HCT116 (cell line): ENCODE measurements around the gene RASAL2. TPM values are rescaled to one million over a fixed set of nuclear protein-coding genes. Genes with fewer than 3 reads are reported as not detected.

Source experiments
- ATAC-seq: fragments of 200-7000 bp; cut with Tn5 transposase; 2 replicates; pipeline ENCODE4 v1.9.1; 2020; ENCODE audit warnings: mild to moderate bottlenecking, moderate library complexity
- BruUV-seq: library from RNA; stranded (reverse); fragments of 400-500 nt; replicated peaks from 2 replicates; lab custom pipeline; 2021; lab: Mats Ljungman, UMichigan
- CTCF ChIA-PET: fragments of 300-600 bp; sonication (Branson Sonifier 250); formaldehyde crosslinking; loops from one replicate; lab custom pipeline; 2021; ENCODE audit warnings: antibody characterized with exemption; lab: Charles Lee
- POLR2A ChIA-PET: fragments of 300-600, 350-600 bp; sonication (Branson Sonifier 250); formaldehyde crosslinking; loops from one replicate; lab custom pipeline; 2021; ENCODE audit warnings: antibody characterized with exemption; lab: Charles Lee
- RAD21 ChIA-PET, 2 experiments: fragments of 300-600 bp; sonication (Branson Sonifier 250); formaldehyde crosslinking; loops; one replicate each; lab custom pipeline; 2023; ENCODE audit warnings: low total read pairs in 2 of 2; ENCODE audit not compliant: uncharacterized antibody in 2 of 2, unreplicated experiment in 2 of 2, low non-redundant PET in 1 of 2; lab: Charles Lee
- DNase-seq: peaks from one replicate; pipeline ENCODE4 v3.0.0-alpha.2; 2010; ENCODE audit warnings: low read depth, low spot score
- H2AFZ ChIP-seq: fragments of 200-600 bp; shearing (Covaris generic), sonication (generic); 2 replicates; pipeline ENCODE4 v1.6.1; 2017; ENCODE audit warnings: low read depth, mixed run types, mixed read lengths, antibody characterized with exemption, low read length; ENCODE audit not compliant: poor library complexity, severe bottlenecking
- H3K27ac ChIP-seq: 2 replicates; pipeline ENCODE4 v1.5.1; 2012; ENCODE audit warnings: low read depth, low read length
- H3K27me3 ChIP-seq: fragments of 200-600 bp; sonication (generic); 2 replicates; pipeline ENCODE4 v1.6.1; 2016; ENCODE audit warnings: mixed run types, low read length, mixed read lengths; ENCODE audit not compliant: insufficient read depth
- H3K36me3 ChIP-seq, 2 experiments: fragments of 200-500 bp in 1 of 2; fragments of 200-600 bp in 1 of 2; sonication (Bioruptor generic) in 1 of 2; sonication (generic) in 1 of 2; 2 replicates each; pipeline versions ENCODE4 v1.5.1 to v1.6.1; 2014 to 2016; ENCODE audit warnings: low read length in 2 of 2, inconsistent platforms in 1 of 2, mixed read lengths in 1 of 2, mixed run types in 1 of 2; ENCODE audit not compliant: insufficient read depth in 2 of 2, control insufficient read depth in 1 of 2
- H3K4me1 ChIP-seq, 2 experiments: fragments of 200-600 bp in 1 of 2; sonication (generic) in 1 of 2; 2 replicates each; pipeline versions ENCODE4 v1.5.1 to v1.6.1; 2012 to 2017; ENCODE audit warnings: low read length in 2 of 2, inconsistent platforms in 1 of 2, mild to moderate bottlenecking in 1 of 2, mixed read lengths in 1 of 2, mixed run types in 1 of 2, moderate library complexity in 1 of 2; ENCODE audit not compliant: insufficient read depth in 2 of 2, control insufficient read depth in 1 of 2
- H3K4me2 ChIP-seq: fragments of 200-600 bp; sonication (generic); 2 replicates; pipeline ENCODE4 v1.6.1; 2017; ENCODE audit warnings: mixed run types, low read length, mixed read lengths
- H3K4me3 ChIP-seq, 2 experiments: fragments of 200-600 bp in 1 of 2; sonication (generic) in 1 of 2; replicated peaks in 1 of 2; 2 replicates each; pipeline ENCODE4 v1.5.1; 2011 to 2016; ENCODE audit warnings: low read length in 2 of 2, control low read depth in 1 of 2, low read depth in 1 of 2, mild to moderate bottlenecking in 1 of 2, mixed read lengths in 1 of 2, mixed run types in 1 of 2
- H3K79me2 ChIP-seq: fragments of 200-600 bp; sonication (generic); 2 replicates; pipeline ENCODE4 v1.6.1; 2017; ENCODE audit warnings: mild to moderate bottlenecking, mixed run types, low read length, moderate library complexity, mixed read lengths; ENCODE audit not compliant: insufficient read depth
- H3K9ac ChIP-seq: fragments of 200-600 bp; sonication (generic); 2 replicates; pipeline ENCODE4 v1.6.1; 2016; ENCODE audit warnings: low read length, mixed read lengths
- H3K9me2 ChIP-seq: fragments of 200-600 bp; sonication (generic), shearing (Covaris generic); 2 replicates; pipeline ENCODE4 v1.6.1; 2017; ENCODE audit warnings: mixed run types, mild to moderate bottlenecking, moderate library complexity; ENCODE audit not compliant: insufficient read depth
- H3K9me3 ChIP-seq, 2 experiments: fragments of 200-500 bp in 1 of 2; fragments of 200-600 bp in 1 of 2; sonication (Bioruptor generic) in 1 of 2; sonication (generic) in 1 of 2; 2 replicates each; pipeline ENCODE4 v1.6.1; 2014 to 2017; ENCODE audit warnings: low read length in 2 of 2, mixed read lengths in 2 of 2, inconsistent platforms in 1 of 2, low read depth in 1 of 2, mild to moderate bottlenecking in 1 of 2, mixed run types in 1 of 2, moderate library complexity in 1 of 2; ENCODE audit not compliant: control insufficient read depth in 1 of 2, insufficient read depth in 1 of 2
- H4K20me1 ChIP-seq: fragments of 200-600 bp; sonication (generic), shearing (Covaris generic); 2 replicates; pipeline ENCODE4 v1.6.1; 2017; ENCODE audit warnings: mixed run types, mild to moderate bottlenecking, moderate library complexity; ENCODE audit not compliant: insufficient read depth
- ATF3 ChIP-seq: IDR thresholded peaks from 2 replicates; pipeline ENCODE4 v1.6.1; 2012
- CTCF ChIP-seq, 3 experiments: fragments of 200-600 bp in 1 of 3; sonication (generic) in 1 of 3; IDR thresholded peaks in 2 of 3; conservative IDR thresholded peaks in 1 of 3; 2 replicates each; pipeline ENCODE4 v1.5.1; 2012 to 2017; ENCODE audit warnings: low read depth in 2 of 3, low read length in 2 of 3, antibody characterized with exemption in 1 of 3, borderline replicate concordance in 1 of 3, control low read depth in 1 of 3, mild to moderate bottlenecking in 1 of 3, mixed read lengths in 1 of 3, mixed run types in 1 of 3, moderate library complexity in 1 of 3; ENCODE audit not compliant: insufficient read depth in 1 of 3
- EGR1 ChIP-seq: IDR thresholded peaks from 2 replicates; pipeline ENCODE4 v1.6.1; 2012; ENCODE audit warnings: low read depth
- EZH2 ChIP-seq: fragments of 200-600 bp; sonication (generic); IDR thresholded peaks from 2 replicates; pipeline ENCODE4 v1.6.1; 2017; ENCODE audit warnings: antibody characterized with exemption, mixed run types
- EZH2phosphoT487 ChIP-seq: fragments of 200-600 bp; IDR thresholded peaks from 2 replicates; pipeline ENCODE4 v1.6.1; 2018; ENCODE audit warnings: antibody characterized with exemption, borderline replicate concordance
- JUND ChIP-seq: IDR thresholded peaks from 2 replicates; pipeline ENCODE4 v1.6.1; 2012
- MAX ChIP-seq: IDR thresholded peaks from 2 replicates; pipeline ENCODE4 v1.6.1; 2012
- SIN3A ChIP-seq: IDR thresholded peaks from 2 replicates; pipeline ENCODE4 v1.6.1; 2012; ENCODE audit warnings: low read depth
- SP1 ChIP-seq: IDR thresholded peaks from 2 replicates; pipeline ENCODE4 v1.6.1; 2012; ENCODE audit warnings: low read depth
- SRF ChIP-seq: IDR thresholded peaks from 2 replicates; pipeline ENCODE4 v1.6.1; 2012; ENCODE audit warnings: low read depth
- TCF7L2 ChIP-seq: IDR thresholded peaks from 2 replicates; pipeline ENCODE4 v1.7.0; 2011; ENCODE audit warnings: borderline replicate concordance, inconsistent platforms; ENCODE audit not compliant: insufficient read depth, insufficient read length; ENCODE audit errors: extremely low read depth
- YY1 ChIP-seq: IDR thresholded peaks from 2 replicates; pipeline ENCODE4 v1.6.1; 2011; ENCODE audit warnings: low read length, low read depth, moderate library complexity, mild to moderate bottlenecking; ENCODE audit not compliant: insufficient replicate concordance; ENCODE audit errors: extremely low read depth
- ZBTB33 ChIP-seq: IDR thresholded peaks from 2 replicates; pipeline ENCODE4 v1.6.1; 2011; ENCODE audit warnings: mild to moderate bottlenecking, low read length, moderate library complexity; ENCODE audit not compliant: insufficient replicate concordance; ENCODE audit errors: extremely low read depth
- intact Hi-C: fragments of 100-400 bp; cut with micrococcal nuclease; formaldehyde crosslinking; loops from 2 replicates; pipeline ENCODE4 v1.10.0; 2022
- total RNA-seq: library from RNA; stranded (reverse); gene quantifications from one replicate; pipeline ENCODE4 v1.2.1, GENCODE V29; 2021; ENCODE audit not compliant: unreplicated experiment

The RASAL2 gene
- total RNA-seq, 1 experiment from 2014 or later = 11.7 TPM

- intact Hi-C loops = no loop called here
- Histone ChIP-seq H3K79me2 (no peaks in the 10 kb centered on the region), H3K4me1 (peaks cover 0 to 7% of the 10 kb centered on the region in 2 experiments; a peak in 1 of 4 replicates), H2AFZ (no peak within 1 kb of the TSS), H3K27me3 (no peaks in the 10 kb centered on the region), H3K9ac (no peak within 1 kb of the TSS), H3K36me3 (no peaks in the 10 kb centered on the region), H3K4me3 (no peak within 1 kb of the TSS), H3K9me3 (no peaks in the 10 kb centered on the region), H3K27ac (no peak within 1 kb of the TSS), H4K20me1 (no peaks in the 10 kb centered on the region), H3K4me2 (no peak within 1 kb of the TSS), H3K9me2 (no peaks in the 10 kb centered on the region)
- no peak for TF ChIP-seq TCF7L2
- no peak for TF ChIP-seq JUND
- TF ChIP-seq EGR1 = no peak
- no peak for TF ChIP-seq EZH2
- CTCF ChIA-PET = no interaction called here
- POLR2A ChIA-PET = no interaction called here
- DNase-seq (no peak), ATAC-seq (no peak)
- RAD21 ChIA-PET = no interaction called here
- no TSS peak for BruUV-seq
These were observed 402.7 kb downstream of the RASAL2 start, which contains the start of gene CLEC20A for GRCh38 chr1:178496410-178497135. Gene CLEC20A, minus strand, starts transcription at chr1:178496964. Its CDS starts 25 bp downstream, at chr1:178496939.

GRCh38 chr1:178497903-178498478 lies 404.1 kb downstream of the RASAL2 start:
- ChIA-PET CTCF (no interaction called here), RAD21 (no interaction called here), POLR2A (no interaction called here)
- H3K27ac ChIP-seq = no peak overlapping the region
- peaks cover 0 to 7% of the 10 kb centered on the region in 2 experiments; a peak in 1 of 4 replicates for H3K4me1 ChIP-seq
- no peak overlapping the region for H2AFZ ChIP-seq
- no peaks in the 10 kb centered on the region for H3K27me3 ChIP-seq
- no peaks in the 10 kb centered on the region for H3K9me2 ChIP-seq
- no TSS peak for BruUV-seq
- H3K4me2 ChIP-seq = no peak overlapping the region
- DNase-seq (no peak), ATAC-seq (no peak)
- no peaks in the 10 kb centered on the region for H3K9me3 ChIP-seq
- H3K36me3 ChIP-seq = no peaks in the 10 kb centered on the region
- no peak overlapping the region for H3K4me3 ChIP-seq
- H4K20me1 ChIP-seq = no peaks in the 10 kb centered on the region
- H3K79me2 ChIP-seq = no peaks in the 10 kb centered on the region
- no peak overlapping the region for H3K9ac ChIP-seq
- intact Hi-C loops = no loop called here
- TF ChIP-seq ATF3 (no peak), EZH2 (no peak), CTCF (IDR thresholded peaks at IDR 0.05 in 2 of 3, conservative IDR thresholded peaks at IDR 0.05 in 1 of 3; ENCODE audit: borderline replicate concordance in 1 of 3, insufficient read depth in 1 of 3, low read depth in 2 of 3, low read length in 2 of 3) (no peak), YY1 (no peak), SIN3A (no peak), ZBTB33 (no peak), SRF (no peak), EGR1 (no peak), MAX (no peak), EZH2phosphoT487 (no peak), TCF7L2 (no peak), JUND (no peak), SP1 (no peak)
